GM19467 (cell line): ENCODE data around the gene SMAD3.
"Not testable (repeated sequence)": the region's sequence is repeated elsewhere in the genome, so short reads cannot be mapped to it uniquely, and the experiment has no call there.

Experiments
- ATAC-seq: cut with Tn5 transposase; IDR thresholded peaks from one replicate; pipeline ENCODE4 v1.9.1; 2021; ENCODE audit warnings: mild to moderate bottlenecking, moderate library complexity; ENCODE audit not compliant: unreplicated experiment

The SMAD3 gene

DNA sequence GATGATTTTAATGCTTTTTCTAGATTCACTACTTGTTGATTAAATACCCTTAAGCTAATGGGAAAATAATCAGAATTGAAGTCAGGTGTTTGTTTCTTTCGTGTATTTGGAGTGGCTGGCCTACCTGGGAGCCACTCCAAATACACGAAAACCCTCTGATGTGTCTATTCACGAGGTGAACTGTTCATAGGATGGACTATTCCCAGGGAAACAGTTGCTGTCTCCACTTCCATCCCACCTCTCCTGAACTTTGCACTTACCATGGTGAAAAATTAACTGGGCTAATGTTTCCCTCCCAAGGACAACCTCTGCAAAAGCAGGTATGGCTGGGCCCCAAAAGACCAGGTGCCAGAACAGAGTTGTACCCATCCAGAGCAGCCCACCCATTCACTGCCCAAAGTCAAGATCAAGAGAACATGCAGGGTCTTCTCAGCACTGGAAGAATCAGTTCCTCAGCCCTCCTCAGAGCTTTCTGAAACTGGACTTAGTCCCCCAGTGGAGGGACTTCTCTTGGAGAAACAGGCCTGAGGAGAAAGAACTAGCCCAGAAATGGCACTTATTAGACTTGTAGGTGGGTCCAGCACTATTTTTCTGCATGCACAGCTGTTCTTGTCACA lies 2.9 kb upstream of the SMAD3 start:
- no peak for ATAC-seq

GRCh38 chr15:67063689-67064606 lies 1.5 kb upstream of the SMAD3 start:
- no peak for ATAC-seq

DNA sequence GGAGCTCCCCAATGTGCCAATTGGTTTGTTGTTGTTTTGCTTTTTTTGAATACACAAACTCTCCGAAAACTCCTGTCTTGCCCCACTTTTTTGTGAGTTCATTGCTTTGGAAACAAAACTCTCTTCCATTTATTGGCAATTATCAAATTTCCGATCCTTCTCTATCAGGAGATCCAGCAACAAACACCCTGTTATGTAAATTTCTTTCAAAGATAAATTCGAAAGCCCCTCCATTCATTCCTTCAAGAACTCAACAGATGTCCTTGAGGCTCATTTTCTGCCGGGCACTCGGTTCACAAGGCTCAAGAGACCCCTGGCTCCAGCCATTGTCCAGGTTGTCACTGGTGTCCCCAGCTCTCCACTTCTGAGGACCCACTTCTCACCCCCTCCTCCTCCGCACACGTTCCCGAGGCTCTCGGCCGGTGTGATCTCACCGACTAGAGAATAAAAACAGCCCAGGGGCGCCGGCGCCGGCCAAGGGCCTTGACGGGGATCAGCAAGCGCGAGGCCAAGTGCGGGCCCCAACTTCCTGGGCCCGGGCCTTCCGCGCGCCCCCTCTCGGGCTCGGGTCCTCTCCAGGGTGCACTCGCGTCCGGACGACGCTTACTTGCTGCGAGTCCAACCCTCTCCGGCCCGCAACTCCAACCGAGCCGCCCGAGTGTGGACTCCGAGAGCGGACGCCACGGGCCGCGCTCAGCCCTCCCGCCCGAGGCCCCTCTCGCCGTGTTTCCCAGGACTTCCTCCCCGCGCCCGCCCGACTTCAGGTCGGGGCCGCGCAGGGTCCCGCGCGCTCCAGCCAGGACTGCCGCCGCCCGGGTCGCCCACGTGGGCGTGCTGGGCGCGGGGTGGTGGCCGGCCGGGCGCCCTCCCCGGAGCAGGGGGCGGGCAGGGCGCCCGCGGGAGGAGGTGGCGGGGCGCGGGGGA lies 533 bp upstream of the SMAD3 start:
- peak; percentile 29 for ATAC-seq

DNA sequence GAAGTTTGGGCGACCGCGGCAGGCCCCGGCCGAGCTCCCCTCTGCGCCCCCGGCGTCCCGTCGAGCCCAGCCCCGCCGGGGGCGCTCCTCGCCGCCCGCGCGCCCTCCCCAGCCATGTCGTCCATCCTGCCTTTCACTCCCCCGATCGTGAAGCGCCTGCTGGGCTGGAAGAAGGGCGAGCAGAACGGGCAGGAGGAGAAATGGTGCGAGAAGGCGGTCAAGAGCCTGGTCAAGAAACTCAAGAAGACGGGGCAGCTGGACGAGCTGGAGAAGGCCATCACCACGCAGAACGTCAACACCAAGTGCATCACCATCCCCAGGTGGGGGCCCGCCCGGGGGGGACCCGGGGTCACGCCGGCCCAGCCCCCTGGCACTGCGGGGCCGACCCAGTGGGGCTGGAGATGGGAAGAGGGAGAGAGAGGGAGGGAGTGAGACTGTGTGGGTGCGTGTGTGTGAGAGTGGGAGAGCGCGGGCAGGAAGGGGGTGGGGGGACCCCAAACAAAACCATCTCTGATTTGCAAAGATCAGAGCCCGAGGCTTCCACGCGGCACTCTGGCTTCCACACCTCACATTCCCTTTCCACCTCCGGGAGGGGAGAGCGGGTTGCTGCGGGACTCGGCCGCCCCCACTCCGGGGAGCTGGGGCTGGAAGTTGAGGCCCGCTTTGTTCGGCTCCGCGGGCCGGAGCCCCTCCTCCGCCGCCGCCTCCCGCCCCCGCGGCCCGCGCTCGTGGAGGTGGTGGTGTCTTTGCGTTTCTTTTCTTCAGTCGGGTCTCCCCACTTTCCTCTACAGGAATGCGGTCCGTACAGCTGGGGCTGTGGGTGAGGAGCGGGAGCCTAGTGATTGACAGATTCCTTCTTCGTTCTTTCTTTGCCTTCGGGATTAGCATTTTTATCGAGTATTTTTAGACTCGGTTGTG lies 898 bp downstream of the SMAD3 start:
- peak; percentile 14 for ATAC-seq

- no peak for ATAC-seq
These were observed 1.8 kb downstream of the SMAD3 start for GRCh38 chr15:67066959-67067853.

DNA sequence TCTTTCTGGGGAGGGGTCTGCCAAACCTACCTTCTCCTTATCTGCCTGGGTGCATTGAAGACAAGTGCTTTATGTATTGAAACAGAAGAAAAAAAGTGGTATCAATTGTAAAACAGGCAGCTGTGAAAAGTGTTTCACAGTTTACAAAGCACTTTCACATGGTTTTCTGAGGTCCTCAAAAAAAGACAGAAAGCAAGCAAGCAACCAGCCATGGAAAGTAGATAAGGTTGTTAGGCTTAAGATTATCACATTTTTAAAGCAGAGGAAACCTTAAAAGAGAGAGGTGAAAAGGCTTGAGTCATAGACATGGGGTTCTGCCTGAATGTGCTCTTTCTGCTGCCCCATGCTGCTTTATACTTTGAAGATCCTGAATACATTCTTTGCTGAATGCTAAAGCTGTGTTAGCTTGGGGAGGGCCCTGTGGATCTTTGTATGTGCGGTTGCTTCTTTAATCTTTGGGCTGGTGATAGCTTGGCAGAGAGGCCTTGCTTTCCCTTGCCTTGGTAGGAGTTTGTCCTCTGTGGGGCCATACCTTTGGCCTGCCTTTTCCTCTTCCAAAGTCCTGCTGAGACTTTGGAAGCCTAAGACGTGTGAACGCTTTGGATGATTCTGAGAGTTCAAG lies 2.6 kb downstream of the SMAD3 start:
- ATAC-seq, result no peak

DNA sequence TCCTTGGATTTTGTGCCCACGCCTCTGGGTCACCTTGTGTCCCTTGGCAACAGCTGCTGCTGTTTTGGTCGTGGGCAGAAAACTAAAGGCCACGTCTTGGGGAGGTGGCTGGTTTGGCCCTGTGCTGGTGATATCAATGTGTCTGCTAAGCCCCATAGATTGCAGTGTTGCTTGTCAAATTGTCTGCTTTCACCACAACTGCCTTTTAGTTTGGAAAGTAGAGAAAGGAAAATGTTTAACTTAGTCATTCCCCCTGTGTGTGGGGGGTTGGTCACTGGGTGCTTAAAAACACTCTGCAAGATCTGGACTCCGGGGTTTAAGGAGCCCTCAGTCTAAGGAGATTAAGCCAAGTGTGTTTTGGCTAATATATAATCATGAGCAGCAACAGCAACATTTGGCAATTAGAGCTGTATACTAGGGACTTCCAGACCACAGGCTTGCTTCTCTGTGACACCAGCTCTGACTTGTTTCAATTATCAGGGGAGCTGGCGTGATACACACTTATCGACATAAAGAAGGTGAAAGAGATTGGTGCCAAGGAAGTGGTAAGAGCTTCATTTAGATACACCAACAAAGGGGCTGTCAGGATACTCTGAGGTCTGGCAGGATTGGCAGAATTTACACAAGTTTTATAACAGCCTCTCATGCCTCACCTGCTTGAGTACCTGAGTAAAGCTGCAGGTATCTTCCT lies 3.5 kb downstream of the SMAD3 start:
- no peak for ATAC-seq

GRCh38 chr15:67070150-67070549 lies 4.7 kb downstream of the SMAD3 start:
- ATAC-seq, result no peak

- no peak for ATAC-seq
These were observed 5.7 kb downstream of the SMAD3 start for GRCh38 chr15:67070892-67071664.

DNA sequence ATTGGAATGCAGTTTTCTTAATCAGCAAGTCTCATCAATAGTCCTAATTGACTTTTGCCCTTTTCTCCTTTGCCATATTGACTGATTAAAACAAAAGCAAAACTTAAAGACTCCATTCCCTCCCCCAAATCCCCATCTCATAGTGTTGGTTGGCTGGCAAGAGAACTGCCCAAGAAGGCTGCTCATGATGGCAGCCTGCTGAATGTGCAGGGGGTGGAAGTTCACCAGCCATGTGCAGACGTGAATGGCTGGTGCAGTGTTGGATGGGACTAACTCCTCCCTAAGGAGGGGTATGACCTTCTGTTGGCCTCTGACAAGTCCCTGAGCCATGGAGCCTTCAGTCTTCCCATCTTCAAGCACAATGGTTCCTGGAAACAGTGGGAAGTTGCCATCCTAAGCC lies 7.0 kb downstream of the SMAD3 start:
- ATAC-seq, result no peak

- no peak for ATAC-seq
These were observed 7.6 kb downstream of the SMAD3 start for GRCh38 chr15:67072958-67073357.

DNA sequence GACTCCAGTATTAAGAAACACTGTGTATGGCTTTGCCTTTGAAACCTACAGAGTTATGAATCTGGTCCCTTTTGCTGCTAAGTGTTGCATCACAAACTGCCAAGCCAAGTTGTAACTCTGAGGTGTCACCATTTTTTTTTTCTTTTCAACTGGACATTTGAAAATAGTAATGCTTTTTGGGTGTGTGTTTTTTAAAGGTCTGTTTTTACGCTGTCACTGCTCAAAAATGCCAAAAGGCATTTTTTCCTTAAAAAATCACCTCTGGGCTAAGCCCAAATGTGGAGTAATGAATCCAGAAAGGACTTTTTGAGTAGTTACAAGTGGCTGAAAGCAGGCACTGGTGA lies 9.5 kb downstream of the SMAD3 start:
- no peak for ATAC-seq

DNA sequence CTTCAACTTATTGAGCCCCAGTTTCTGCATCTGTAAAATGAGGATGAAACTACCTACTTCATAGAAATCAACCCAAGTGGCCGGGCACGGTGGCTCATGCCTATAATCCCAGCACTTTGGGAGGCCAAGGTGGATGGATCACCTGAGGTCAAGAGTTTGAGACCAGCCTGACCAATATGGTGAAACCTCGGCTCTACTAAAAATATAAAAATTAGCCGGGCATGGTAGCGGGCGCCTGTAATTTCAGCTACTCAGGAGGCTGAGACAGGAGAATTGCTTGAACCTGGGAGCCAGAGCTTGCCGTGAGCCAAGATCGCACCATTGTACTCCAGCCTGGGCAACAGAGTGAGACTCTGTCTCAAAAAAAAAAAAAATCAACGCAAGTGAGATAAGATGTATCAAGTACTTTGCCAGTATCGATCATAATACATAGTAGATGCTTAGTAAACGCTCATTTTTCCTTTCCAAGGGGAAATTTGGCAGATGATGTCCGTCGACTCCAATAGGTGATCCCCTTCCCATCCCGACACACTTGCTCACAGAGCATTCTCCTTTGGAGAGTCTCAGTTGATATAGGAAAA lies 10.2 kb downstream of the SMAD3 start:
- not testable (repeated sequence) for ATAC-seq

DNA sequence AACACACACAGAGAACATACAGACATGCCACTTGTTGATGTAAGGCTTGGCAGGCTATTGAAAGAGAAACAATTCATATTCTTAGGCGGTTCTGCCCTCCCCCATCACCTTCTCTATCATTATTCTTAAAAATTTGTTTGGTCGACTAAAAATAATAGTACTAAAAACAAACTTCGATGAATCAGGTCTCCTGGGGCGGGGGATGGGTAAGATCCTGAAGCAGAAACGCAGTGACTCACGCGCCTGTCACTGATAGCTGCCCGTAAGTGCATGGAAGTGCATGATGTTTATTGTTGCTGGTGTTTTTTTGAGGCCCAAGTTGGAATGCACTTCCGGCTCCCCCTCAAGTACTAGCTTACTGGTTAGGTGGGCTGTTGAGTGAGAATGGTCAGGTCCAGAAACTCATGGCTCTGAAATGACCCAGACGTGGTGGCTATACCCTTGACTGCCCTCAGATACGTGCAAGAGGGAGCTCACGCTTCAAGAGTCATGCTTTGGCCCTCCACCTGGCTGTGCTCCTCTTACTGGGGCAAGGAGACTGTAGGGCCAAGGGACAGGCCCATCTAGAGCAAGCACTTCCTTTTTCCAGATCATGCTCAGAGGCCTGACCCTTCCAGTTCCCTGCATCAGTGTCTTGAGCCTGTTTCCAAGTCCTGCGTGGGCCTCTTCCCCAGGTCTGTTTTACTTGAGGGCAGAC lies 10.9 kb downstream of the SMAD3 start:
- ATAC-seq, result peak; percentile 44

- no peak for ATAC-seq
These were observed 12.3 kb downstream of the SMAD3 start for GRCh38 chr15:67077641-67078215.

- no peak for ATAC-seq
These were observed 14.0 kb downstream of the SMAD3 start for GRCh38 chr15:67079361-67079760.
